NCI-H2196 (cell line): Measurements from ENCODE around the gene NFIC.
"Not testable (repeated sequence)": the region's sequence is repeated elsewhere in the genome, so short reads cannot be mapped to it uniquely, and the experiment has no call there.

Experiments used
- DNase-seq: peaks from one replicate; lab custom pipeline; 2025; ENCODE audit not compliant: unreplicated experiment; lab: John Stamatoyannopoulos, UW

The NFIC gene

GRCh38 chr19:3396881-3397265 is 30.5 kb downstream of the NFIC start:
- no peak for DNase-seq

- no peak for DNase-seq
Measured at GRCh38 chr19:3397266-3398022, 31.1 kb downstream of the NFIC start.

GRCh38 chr19:3398114-3398899 is 31.9 kb downstream of the NFIC start:
- no peak for DNase-seq

- DNase-seq = no peak
Measured at GRCh38 chr19:3398900-3399278, 32.5 kb downstream of the NFIC start.

- not testable (repeated sequence) for DNase-seq
Measured at GRCh38 chr19:3399311-3399710, 32.9 kb downstream of the NFIC start.

- DNase-seq = no peak
Measured at GRCh38 chr19:3401004-3401768, 34.8 kb downstream of the NFIC start.

GRCh38 chr19:3402631-3403443 is 36.5 kb downstream of the NFIC start:
- no peak for DNase-seq

GRCh38 chr19:3403489-3404323 is 37.3 kb downstream of the NFIC start:
- peak; percentile 61 for DNase-seq

GRCh38 chr19:3404324-3405260 is 38.2 kb downstream of the NFIC start:
- peak; percentile 80 for DNase-seq

GRCh38 chr19:3405261-3405653 is 38.9 kb downstream of the NFIC start:
- no peak for DNase-seq

GRCh38 chr19:3406571-3407111 is 40.3 kb downstream of the NFIC start:
- no peak for DNase-seq

- no peak for DNase-seq
Measured at GRCh38 chr19:3407556-3408516, 41.5 kb downstream of the NFIC start.

GRCh38 chr19:3408996-3409345 is 42.6 kb downstream of the NFIC start:
- no peak for DNase-seq

- peak; percentile 89 for DNase-seq
Measured at GRCh38 chr19:3409346-3410064, 43.1 kb downstream of the NFIC start.

GRCh38 chr19:3411636-3412035 is 45.3 kb downstream of the NFIC start:
- no peak for DNase-seq

GRCh38 chr19:3412066-3412465 is 45.7 kb downstream of the NFIC start:
- DNase-seq = no peak

- no peak for DNase-seq
Measured at GRCh38 chr19:3413796-3414327, 47.5 kb downstream of the NFIC start.
